Measurements from ENCODE around the gene SHISAL1.

The SHISAL1 gene

GRCh38 chr22:44213489-44214043, 99.2 kb downstream of the SHISAL1 start:
- in situ Hi-C loops (cut with MboI; ENCODE audit: low sequenced_read_pairs): no loop called here

GRCh38 chr22:44212936-44213335, 99.8 kb downstream of the SHISAL1 start:
- in situ Hi-C loops (cut with MboI; ENCODE audit: low sequenced_read_pairs): no loop called here

- in situ Hi-C loops (cut with MboI; ENCODE audit: low sequenced_read_pairs): no loop called here
These were observed 100.5 kb downstream of the SHISAL1 start for GRCh38 chr22:44211946-44212930.

DNA sequence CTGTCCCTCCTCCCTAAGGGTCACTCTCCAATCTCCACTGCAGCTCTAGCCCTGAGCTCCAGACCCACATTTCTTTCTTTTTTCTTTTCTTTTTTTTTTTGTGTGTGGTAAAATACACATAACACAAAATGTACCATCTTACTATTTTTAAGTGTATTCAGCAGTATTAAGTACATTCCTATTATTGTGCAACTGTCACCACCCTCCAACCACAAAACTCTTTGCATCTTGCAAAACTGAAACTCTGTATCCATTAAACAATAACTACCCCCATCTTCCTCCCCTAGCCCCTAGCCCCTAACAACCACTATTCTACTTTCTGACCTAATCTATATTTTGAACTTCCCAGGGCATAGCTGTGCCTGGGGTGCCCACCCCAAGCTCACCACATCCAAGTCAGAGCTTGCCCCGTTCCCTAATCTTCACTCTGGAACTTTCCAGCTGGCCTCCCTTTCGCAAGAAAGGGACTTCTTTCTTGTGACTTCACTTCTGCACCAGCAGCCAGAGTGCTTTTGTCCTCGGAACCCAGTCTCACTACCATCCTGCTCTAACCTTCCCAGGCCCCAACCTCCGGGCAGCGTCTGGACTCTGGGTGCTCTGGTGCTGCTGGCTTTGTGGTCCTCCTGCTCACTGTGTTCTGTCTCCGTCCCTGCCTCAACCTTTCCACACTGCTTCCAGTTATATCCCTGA, 101.3 kb downstream of the SHISAL1 start:
- in situ Hi-C loops (cut with MboI; ENCODE audit: low sequenced_read_pairs): no loop called here

- in situ Hi-C loops (cut with MboI; ENCODE audit: low sequenced_read_pairs): no loop called here
These were observed 102.0 kb downstream of the SHISAL1 start for GRCh38 chr22:44210722-44211121.

DNA sequence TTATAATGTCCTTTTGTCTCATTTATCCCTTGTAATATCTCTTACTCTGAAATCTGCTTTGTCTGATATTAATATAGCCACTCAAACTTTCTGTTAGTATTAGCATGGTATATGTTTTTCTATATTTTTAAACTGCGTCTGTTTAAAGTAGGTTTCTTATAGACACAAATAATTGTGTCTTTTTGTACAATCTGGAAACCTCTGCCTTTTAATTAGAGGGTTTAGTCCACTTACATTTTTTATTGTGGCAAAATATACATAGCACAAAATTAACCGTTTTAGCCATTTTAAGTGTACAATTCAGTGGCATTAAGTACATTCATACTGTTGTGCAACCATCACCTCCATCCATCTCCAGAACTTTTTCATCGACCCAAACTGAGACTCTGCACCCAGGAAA, 103.4 kb downstream of the SHISAL1 start:
- in situ Hi-C loops (cut with MboI; ENCODE audit: low sequenced_read_pairs): no loop called here

DNA sequence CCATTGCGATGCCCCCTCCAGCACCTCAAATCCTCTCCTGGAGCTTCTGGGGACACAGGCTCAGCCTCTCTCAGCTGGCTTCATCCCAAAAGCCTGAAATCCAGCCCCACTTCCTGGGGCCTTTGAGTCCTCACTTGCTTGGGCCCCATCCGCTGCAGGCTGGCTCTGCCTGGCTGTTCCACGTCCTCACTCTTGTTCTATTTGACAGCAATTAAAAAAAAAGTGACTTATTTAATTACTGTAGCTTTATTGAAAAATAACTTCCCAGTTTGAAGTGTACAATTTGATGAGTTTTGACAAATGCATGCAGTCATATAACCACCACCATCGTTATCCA, 104.8 kb downstream of the SHISAL1 start:
- in situ Hi-C loops (cut with MboI; ENCODE audit: low sequenced_read_pairs): no loop called here

DNA sequence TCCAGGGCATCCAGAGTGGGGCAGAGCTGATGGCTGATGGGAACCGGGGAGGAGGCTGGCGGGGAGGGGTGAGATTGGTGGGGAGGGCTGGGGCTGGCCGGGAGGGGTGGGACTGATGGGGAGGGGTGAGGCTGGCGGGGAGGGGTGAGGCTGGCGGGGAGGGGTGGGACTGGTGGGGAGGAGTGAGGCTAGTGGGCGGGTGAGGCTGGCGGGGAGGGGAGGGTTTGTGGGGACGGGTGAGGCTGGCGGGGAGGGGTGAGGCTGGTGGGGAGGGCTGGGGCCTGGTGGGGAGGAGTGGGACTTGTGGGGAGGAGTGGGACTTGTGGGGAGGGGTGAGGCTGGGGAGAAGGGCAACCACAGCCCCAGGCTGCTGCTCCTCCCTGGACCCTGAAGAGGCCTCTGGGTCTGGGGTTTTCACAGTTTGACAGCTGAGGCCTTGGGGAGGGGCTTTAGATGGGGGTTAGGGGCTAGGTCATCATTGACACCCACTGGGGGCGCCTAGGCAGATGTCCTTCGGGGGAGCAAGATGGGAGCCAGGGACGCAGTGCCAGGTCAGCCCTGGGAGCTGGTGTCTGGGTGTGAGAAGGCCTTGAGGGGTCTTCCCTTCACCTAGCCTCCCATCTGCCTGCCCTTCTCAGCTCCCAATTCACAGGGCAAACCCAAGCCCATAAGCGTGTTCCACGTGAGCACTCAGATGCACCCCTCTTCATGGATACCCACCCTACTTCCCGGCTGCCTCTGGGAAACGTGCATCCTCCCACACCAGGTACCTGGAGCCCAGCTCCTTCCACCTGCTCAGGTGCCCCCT, 105.4 kb downstream of the SHISAL1 start:
- in situ Hi-C loops (cut with MboI; ENCODE audit: low sequenced_read_pairs): no loop called here

GRCh38 chr22:44206696-44207095, 106.1 kb downstream of the SHISAL1 start:
- in situ Hi-C loops (cut with MboI; ENCODE audit: low sequenced_read_pairs): no loop called here

GRCh38 chr22:44206330-44206645, 106.5 kb downstream of the SHISAL1 start:
- in situ Hi-C loops (cut with MboI; ENCODE audit: low sequenced_read_pairs): no loop called here

GRCh38 chr22:44205516-44206329, 107.0 kb downstream of the SHISAL1 start:
- in situ Hi-C loops (cut with MboI; ENCODE audit: low sequenced_read_pairs): no loop called here

DNA sequence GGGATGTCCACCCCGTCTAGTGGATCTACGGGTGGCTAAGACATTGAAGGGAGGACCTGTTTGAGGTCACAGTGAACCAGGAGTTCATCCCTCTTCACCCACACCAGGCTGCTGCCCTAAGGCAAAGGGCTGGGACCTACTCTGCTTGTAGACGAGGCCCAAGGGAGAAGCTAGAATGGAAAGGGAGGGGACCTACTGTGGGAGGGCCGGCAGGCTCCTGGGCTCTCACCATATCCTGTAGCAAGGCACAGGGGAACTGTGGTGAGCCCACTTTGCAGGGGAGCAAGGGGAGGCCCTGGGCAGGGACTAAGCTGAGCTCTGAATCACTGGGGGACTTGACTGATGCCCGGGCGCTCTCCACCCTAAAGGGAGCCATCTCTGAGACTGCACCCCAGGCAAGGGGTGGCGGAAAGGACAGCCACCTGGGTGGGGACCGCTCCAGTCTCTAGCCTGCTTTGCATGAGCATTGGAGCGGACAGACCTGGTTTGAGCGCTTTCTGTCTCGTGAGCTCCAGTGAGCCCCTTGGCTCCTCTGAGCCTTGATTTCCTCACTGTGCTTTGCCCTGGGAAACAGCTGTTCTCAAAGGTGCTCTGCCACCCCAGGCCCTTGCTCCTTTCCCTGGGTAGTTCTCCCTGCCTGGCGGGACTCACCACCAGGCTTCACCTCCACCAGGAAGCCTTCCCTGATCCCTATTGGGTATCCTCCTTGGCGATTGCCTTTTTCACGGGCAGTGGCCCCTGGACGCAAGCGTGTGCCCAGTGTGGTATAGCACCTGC, 107.8 kb downstream of the SHISAL1 start:
- in situ Hi-C loops (cut with MboI; ENCODE audit: low sequenced_read_pairs): no loop called here

GRCh38 chr22:44203203-44203602, 109.5 kb downstream of the SHISAL1 start:
- in situ Hi-C loops (cut with MboI; ENCODE audit: low sequenced_read_pairs): no loop called here

GRCh38 chr22:44202261-44202789, 110.4 kb downstream of the SHISAL1 start:
- in situ Hi-C loops (cut with MboI; ENCODE audit: low sequenced_read_pairs): no loop called here

DNA sequence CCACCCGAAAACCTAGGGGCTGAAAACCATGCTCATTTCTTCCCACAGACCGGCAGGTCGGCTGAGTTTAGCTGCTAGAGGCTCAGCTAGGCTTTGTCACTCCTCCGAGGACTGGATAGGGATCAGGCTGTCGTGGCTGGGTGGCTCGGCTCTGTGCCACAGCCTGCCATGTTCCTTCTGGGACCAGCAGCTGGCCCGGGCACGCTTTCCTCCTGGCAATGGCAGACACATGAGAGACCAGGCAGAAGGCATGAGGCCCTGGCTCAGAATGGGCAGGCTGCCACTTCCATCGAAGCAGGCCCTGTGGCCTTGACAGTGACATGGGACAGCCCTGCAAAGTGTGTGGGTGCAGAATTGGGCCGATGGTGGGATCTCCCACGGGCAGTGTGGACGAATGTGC, 111.1 kb downstream of the SHISAL1 start:
- in situ Hi-C loops (cut with MboI; ENCODE audit: low sequenced_read_pairs): no loop called here

DNA sequence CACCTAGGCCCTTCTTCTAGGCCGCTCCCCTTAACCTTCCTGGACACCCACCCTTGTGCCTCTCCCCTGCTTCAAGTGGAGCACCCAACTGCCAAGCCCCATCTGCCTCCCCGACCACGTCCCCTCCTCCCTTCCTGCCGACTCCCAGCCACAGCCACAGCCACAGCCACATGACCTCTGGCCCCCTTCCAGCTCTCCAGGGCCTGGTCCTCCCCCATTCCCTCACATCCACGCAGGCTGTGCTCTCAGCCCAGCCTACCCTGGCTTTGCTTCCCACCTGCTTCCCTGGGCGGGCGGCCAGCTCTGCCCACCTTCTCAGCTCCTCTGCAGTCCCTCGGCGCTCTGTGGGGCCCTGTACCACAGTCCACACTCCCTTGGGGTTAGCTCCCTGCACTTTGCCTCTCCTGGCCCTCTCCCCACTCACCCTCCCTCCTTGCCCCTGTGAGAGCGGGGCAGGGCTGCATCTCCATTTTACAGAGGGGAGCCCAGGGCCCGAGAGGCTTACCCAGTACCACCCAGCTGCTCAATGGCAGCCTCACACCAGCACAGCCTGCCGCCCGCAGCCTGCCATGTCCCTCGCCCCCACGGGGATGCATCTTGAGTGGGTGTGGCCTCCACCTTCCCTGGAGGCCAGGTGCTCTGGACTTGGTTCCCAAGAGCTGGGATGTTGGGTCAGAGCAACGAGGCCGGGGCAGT, 111.7 kb downstream of the SHISAL1 start:
- in situ Hi-C loops (cut with MboI; ENCODE audit: low sequenced_read_pairs): no loop called here

DNA sequence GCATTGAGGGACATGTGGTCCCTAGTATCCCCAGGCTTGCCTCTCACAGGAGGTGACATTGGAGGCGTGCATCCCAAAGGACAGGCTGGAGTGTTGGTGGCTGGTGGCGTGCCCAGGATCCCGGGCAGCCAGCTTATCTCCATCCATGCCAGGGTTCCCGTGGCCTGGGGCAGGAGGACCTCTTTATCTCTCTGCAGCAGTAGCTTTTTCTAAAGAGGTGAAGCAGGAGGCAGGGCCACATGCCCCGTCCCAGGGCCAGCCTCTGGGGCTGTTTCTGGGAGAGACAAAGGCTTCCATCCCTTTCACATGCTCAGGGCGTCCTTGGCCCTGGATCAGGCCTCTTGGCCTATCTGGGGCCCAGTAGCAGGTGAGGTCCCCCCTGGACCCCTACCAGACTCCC, 112.3 kb downstream of the SHISAL1 start:
- in situ Hi-C loops (cut with MboI; ENCODE audit: low sequenced_read_pairs): no loop called here

DNA sequence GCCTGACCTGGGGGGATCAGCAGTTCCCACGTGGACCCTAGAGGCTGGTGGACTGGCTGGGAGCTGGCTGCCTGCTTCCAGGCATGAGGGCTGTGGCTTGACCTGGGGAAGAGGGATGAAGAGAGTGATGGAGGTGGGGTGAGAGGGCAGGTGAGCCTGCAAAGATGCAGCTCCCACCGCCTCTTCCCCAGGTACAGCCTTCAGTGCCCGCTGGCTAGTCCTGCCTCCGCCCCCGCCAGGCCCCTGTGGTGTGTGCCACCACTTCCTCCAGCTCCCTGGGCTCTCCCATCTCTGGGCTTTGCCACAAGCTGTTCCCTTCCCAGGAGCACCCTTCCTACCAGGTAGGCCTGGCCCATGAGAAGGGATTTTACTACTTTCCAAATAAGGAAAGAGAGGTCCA, 112.9 kb downstream of the SHISAL1 start:
- in situ Hi-C loops (cut with MboI; ENCODE audit: low sequenced_read_pairs): no loop called here

GRCh38 chr22:44199164-44199563, 113.6 kb downstream of the SHISAL1 start:
- in situ Hi-C loops (cut with MboI; ENCODE audit: low sequenced_read_pairs): no loop called here

Data from HL-60/S4 treated with retinoic acid at 250 ng/mL for 4 days and 3 days (cell line).